Putamen (tissue), 1 donor: Measurements from ENCODE around the gene SLC24A5.
A peak's percentile ranks its signal among the peaks of the same experiment; 100 is the strongest.

Experiments
- DNase-seq: peaks from one replicate; pipeline ENCODE4 v3.0.0-alpha.2; 2016; ENCODE audit warnings: low spot score

Gene SLC24A5

GRCh38 chr15:48112242-48112641 is 8.5 kb upstream of the SLC24A5 start:
- no peak for DNase-seq

GRCh38 chr15:48119277-48119676 is 1.5 kb upstream of the SLC24A5 start:
- DNase-seq, result no peak

GRCh38 chr15:48121849-48122248 is 1.1 kb downstream of the SLC24A5 start:
- DNase-seq, result no peak

- no peak for DNase-seq
Measured at GRCh38 chr15:48126667-48127355, 6.0 kb downstream of the SLC24A5 start.

GRCh38 chr15:48131324-48131723 is 10.5 kb downstream of the SLC24A5 start:
- no peak for DNase-seq

GRCh38 chr15:48132874-48133273 is 12.1 kb downstream of the SLC24A5 start:
- no peak for DNase-seq

GRCh38 chr15:48143856-48144255 is 23.1 kb downstream of the SLC24A5 start:
- DNase-seq, result no peak

GRCh38 chr15:48144889-48145288 is 24.1 kb downstream of the SLC24A5 start:
- no peak for DNase-seq

- no peak for DNase-seq
Measured at GRCh38 chr15:48145923-48146322, 25.1 kb downstream of the SLC24A5 start.

- no peak for DNase-seq
Measured at GRCh38 chr15:48147358-48147757, 26.6 kb downstream of the SLC24A5 start.

GRCh38 chr15:48149858-48150257 is 29.1 kb downstream of the SLC24A5 start:
- no peak for DNase-seq

- no peak for DNase-seq
Measured at GRCh38 chr15:48153526-48153925, 32.7 kb downstream of the SLC24A5 start.

- DNase-seq, result no peak
Measured at GRCh38 chr15:48168616-48169015, 47.8 kb downstream of the SLC24A5 start.

GRCh38 chr15:48170981-48171380 is 50.2 kb downstream of the SLC24A5 start:
- DNase-seq, result no peak

- DNase-seq, result no peak
Measured at GRCh38 chr15:48175126-48175525, 54.3 kb downstream of the SLC24A5 start.

GRCh38 chr15:48176112-48176511 is 55.3 kb downstream of the SLC24A5 start:
- DNase-seq, result no peak

GRCh38 chr15:48176957-48177356 is 56.2 kb downstream of the SLC24A5 start:
- DNase-seq, result no peak

- DNase-seq, result peak; percentile 34
Measured at GRCh38 chr15:48177383-48177765, 56.6 kb downstream of the SLC24A5 start.

- peak; percentile 74 for DNase-seq
Measured at GRCh38 chr15:48177766-48178647, 57.2 kb downstream of the SLC24A5 start, which contains the start of gene MYEF2. Gene MYEF2 (minus strand): TSS chr15:48178295. CDS start chr15:48178237, 58 bp downstream.

GRCh38 chr15:48178648-48178931 is 57.8 kb downstream of the SLC24A5 start:
- no peak for DNase-seq

- DNase-seq, result no peak
Measured at GRCh38 chr15:48182749-48183148, 62.0 kb downstream of the SLC24A5 start.

- no peak for DNase-seq
Measured at GRCh38 chr15:48185529-48185928, 64.7 kb downstream of the SLC24A5 start.

- no peak for DNase-seq
Measured at GRCh38 chr15:48186271-48186670, 65.5 kb downstream of the SLC24A5 start.
